ENCODE results near the gene NCKAP5.
"Not testable (repeated sequence)": the region's sequence is repeated elsewhere in the genome, so short reads cannot be mapped to it uniquely, and the experiment has no call there.

The NCKAP5 gene

DNA sequence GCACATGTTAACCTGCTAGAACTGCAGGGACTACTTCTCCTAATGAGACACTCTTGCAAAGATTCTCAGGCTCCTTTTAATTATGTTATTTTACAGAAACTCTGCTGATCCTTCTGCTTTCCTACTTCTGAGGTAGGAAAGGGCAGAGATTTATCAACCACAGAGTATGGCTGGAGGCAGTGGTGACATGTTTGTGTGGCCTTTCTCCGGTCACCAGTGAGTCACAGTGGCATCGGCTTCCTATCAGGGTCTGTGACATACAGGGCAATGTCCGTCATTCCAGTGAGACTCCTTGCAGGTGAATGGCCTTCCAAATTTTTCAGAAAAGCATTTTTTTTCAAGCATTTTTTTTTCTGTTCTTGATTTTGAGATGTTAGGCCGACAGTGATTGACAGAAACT lies 717.6 kb downstream of the NCKAP5 start:
- DNase-seq: no peak

DNA sequence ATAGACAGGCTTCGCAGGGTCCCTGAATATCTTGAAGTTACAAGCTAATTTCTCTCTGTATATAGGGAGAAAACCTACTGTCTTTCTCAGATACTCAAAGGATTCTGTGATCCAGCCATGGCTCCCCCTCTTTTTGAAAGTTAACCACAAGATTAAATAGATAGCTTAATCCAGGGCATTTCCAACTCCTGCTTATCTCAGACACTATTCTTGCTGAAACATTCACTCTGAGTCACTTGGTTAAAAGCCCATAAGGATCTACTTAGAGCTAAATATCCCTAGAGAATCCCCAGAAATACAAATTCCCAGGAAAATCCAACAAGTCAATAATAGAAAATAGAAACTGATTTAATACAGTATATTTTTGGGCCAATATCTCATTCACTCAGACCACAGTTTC lies 719.1 kb downstream of the NCKAP5 start:
- DNase-seq: no peak

DNA sequence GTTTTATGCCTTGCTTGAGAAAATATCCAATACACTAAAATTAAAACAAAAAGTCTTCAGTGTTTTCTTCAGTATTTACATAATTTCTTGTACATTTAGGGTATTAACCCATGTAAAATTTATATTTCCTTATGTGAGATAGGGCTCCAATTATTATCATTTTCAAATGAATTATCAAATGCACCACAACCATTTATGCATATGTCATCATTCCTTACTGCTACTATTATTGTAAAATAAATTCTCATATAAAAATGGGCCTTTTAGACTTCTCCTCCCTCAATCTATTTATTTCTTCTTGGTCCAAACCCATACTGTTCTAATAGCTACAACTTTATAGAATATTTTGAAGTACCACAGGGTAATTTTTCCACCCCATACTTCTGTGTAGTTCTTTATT lies 722.9 kb downstream of the NCKAP5 start:
- DNase-seq: no peak

DNA sequence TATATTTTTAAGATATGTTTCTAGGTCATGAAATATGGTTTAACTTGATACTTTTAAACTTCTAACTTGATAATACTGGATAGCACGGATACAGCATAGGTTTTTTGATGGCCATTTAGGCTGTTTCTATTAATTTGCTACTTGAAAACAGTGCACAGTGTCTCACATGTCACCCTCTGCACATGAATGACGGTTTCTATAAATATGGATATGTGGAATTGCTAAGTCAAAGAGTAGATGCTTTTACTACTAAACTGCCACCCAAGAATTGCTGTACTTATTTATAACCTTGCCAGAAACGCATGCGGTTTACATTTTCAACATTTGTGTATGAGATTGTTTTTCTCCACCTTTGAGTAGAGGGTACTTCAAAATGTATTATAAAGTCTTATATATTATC lies 723.7 kb downstream of the NCKAP5 start:
- no peak for DNase-seq

DNA sequence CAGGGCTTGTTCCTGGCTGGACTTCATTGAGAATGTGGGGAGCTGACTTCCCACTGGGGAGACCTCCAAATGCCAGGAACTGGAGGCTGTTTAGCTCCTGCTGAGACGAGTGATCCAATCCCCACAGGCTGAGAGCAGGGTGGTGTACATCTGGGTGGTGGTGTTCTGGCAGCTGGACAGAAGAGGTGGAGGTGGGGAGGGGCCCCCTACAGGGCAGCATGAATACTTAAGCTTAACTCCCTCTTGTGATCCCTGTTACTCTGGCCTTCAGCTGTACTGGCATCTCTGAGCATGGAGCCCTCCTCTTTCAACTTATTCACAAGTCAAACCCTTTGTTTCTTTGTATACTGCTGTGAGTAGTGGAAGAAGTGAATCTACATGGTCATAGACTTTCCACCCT lies 730.5 kb downstream of the NCKAP5 start:
- no peak for DNase-seq

DNA sequence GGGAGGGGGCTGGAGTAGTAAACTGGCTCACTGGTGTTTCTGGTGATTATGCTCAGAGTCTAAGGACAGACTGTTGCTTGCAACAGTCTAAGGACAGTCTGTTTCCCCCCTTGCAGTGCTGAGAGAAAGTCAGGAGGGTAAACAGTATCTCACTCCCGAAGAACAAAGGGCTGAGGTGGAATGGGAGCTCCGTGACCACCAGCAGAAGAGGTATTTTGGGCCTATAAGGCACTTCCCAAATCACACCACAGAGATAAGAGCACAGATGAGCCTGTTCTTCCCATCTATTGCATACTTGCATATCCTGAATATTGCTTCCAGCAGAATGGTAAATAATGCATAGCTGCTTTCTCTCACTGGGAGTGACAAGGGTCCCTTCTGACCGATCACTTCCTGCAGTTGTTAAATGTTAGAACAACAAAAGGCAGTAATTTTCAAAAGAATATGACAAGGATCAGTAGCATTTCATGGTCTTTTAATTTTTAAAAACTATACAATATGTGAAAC lies 737.9 kb downstream of the NCKAP5 start:
- no peak for DNase-seq

DNA sequence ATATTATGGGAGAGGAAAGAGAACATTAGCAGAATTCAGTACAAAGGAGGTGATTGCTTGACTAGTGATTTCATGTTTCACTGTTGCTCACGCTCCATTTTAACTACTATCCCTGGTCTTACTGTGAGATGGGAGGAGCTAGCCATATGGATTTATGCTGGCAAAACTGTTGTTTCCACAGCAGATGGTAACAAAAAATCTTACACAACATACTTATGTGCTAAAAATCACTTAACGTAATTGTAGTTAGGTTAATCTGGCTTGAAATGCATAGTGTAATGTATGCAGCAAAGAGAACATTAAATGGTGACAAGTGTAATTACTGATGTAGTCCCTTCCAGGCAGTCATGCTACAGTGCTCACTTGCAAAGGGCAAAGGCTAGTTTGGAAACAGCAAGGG lies 742.7 kb downstream of the NCKAP5 start:
- DNase-seq: peak; percentile 86

DNA sequence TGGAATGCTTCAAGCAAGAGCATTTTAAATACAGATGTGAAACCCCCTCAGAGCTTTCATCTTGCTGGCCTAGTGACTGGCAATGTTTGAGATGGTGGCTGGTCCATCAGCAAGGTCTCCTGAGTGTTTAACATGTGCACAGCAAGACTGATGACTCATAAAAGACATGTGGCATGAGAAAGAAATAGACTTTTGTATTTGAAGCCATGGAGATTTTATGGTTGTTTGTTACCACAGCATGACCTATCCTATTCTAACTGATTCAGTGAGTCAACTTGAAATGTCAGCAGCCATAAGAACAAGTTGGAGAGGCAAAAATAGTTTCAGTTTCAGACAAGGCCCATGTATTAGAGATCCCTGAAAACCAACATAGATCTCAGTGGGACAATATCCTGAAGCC lies 743.5 kb downstream of the NCKAP5 start:
- no peak for DNase-seq

DNA sequence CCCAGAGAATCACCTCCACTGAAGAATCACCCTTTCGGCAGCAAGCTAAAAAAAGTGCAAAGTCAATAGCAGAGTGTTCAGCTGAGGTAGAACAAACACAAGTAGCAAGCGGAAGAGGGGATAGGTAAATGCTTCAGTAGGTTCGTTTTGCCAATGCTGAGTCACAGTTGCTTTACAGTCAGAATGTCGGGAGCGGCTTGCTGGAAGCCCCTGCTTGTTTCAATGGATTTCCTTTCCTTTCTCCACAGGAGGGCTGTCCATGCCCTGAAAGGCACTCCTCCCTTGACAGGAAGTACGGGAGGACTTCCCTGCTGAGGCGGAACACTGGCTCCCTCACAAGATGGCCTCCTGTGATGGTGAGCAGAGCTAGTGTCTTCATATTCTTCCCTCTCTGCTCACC lies 752.0 kb downstream of the NCKAP5 start:
- no peak for DNase-seq

DNA sequence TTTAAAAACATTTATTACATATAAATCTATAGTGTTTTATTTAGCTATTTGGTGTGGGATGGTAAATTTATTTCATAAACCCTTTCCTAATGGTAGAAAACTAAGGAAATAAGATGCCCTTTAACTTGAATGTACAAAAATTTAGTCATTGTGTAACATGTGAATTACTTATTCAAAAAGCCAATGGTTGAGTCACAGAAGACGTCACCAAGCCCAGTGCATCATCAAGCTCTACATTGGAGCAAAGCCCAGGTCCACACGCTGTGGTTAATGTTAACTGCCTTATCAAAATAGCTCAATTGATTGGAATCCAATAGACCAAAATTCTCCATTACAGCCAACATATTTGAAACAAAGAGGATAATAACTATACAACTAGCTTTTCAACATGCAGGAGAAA lies 752.7 kb downstream of the NCKAP5 start:
- no peak for DNase-seq

DNA sequence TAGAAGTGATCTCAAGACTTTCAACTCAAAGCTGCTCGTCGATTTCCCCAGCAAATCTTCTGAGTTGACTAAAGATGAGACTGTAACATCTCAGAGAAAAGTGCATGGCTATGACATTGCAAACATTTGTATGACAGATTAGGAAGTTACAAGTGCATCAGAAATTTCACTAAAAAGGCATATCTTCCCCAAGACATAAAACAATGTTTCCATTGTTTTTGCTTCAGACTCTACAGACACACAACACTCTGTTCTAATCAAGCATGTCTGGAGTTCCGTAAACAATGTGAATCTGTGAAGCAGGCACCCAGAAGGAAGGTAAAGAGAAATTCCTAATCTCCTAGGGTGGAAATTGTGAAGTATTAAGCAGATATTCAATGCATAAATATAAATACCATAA lies 753.6 kb downstream of the NCKAP5 start:
- no peak for DNase-seq

DNA sequence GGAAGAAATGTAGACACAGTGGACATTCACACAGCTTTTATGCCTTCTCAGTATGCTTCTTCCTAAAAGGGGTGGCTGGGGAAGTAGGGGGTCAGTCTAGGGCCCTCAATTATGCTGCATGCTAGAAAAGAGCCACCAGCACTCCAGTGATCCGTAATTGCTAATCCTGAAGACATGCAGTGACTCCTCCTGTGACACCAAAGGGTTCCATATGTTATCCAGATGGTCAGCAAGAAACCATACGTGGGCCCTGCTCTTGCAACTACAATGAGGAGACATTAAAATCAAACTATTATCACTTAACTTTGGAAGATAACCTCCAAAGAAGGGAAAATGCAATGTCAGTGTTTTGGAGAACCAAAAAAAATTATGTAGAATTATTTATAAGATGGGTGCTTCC lies 754.8 kb downstream of the NCKAP5 start:
- DNase-seq: peak; percentile 39

DNA sequence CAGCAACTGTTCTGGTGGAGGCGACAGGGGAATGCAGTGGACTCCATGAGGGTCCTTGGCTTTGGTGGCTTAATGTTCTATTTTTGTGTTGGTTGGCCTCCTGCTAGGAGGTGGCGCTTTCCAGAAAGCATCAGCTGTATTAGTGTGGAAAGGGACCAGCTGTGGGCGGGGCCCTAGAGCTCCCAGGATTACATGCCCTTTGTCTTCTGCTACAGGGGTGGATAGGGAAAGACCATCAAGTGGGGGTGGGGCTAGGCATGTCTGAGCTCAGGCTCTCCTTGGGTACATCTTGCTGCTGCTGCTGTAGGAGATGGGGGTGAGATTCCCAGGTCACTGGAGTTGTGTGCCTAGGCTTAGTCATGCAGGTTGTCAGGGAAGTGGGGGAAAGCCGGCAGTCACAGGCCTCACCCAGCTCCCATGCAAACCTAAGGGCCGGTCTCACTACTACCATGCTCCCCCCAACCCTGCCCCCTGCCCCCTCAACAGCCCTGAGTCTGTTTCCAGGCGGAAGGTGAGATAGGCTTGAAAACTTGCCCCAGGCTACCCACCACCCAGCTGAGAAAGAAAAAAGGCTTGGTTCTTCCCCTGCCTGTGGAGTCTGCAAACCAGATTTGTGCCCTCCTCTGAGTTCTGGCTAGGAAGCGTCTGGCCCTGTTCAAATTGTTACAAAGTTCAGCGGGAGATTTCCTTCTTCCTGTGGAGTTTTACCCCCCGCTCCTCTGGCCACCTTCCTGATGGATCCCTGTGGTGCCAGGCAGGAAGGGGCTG lies 756.9 kb downstream of the NCKAP5 start:
- DNase-seq: no peak

DNA sequence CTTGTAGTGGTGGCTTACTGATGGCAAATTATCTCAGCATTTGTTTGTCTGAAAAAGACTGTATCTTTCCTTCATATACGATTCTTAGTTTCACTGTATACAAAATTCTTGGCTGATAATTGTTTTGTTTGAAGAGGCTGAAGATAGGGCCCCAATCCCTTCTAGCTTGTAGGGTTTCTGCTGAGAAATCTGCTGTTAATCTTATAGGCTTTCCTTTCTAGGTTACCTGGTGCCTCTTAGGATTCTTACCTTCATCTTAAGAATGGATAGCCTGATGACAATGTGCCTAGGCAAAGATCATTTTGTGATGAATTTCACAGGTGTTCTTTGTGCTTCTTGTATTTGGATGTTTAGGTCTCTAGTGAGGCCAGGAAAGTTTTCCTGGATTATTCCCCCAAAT lies 758.3 kb downstream of the NCKAP5 start:
- DNase-seq: not testable (repeated sequence)

DNA sequence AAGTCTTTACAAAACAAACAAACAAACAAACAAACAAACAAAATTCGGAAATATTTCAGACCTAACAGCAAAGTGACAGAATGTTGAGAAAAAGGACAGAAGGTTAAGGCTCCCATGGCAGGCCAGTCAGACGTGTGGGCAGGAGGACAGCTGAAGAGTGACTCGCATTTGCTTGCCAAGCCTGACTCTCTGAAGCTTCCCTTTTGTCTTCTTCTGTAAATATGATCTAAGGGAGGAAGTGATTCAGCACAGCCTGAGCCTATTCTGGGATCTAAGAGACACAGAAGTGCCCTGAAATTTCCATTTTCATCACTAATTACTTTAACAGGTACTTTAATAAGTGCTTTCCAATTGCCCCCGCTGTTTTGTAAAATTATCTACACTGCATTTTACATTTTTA lies 764.2 kb downstream of the NCKAP5 start:
- DNase-seq: no peak

DNA sequence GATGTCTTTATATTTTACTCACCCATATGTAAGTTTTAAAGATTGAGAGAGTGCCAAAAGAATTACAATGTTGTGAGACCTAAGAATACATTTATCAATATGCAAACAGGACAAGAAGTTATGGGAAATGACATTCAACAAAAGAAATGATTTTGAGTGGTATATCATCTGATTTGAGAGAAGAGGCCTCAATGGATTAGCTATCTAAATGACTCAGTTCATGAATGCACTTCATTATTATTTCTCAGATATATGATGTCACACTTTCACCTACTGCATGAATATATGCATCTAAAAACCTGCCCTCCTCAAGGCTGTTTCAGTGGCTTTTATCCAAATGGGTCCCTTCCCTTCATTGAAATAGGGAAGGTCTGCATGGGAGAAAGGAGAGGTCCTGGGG lies 769.9 kb downstream of the NCKAP5 start:
- DNase-seq: no peak

DNA sequence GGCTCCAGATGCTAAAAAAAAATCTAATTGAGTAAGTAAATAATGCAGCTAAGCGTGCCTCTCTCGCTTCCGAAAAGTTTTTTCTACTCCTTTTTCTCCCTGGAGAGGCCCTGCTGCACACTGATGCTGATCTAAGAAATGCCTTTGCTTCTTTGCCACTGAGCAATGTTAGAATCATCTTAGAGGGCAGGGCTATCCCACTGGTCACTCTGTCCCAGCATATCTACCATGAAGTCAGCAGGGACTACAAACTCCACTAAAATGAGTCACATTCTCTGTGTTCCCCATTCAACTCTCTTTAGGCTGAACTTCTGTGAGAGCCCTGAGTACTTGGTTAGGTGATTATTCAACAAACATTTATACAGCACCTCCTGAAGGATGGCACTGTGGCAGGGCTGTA lies 770.7 kb downstream of the NCKAP5 start:
- no peak for DNase-seq

DNA sequence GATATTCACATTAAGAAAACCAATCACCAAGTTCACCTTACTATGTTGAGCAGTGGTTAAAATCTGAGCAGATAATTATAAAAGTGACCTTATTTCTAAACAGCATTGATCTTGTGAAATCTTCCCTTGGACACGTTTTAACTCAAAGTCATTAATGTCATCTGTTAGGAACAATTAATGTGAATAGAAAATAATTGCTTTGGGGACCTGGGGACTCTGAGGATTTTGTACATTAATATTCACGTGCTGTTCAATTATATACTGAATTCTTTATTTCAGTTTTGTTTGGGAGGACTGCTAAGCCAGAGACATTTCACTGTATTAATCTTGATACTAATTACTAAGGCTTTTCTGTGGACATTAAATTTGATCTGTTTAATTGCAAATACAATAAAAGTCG lies 771.2 kb downstream of the NCKAP5 start:
- no peak for DNase-seq

DNA sequence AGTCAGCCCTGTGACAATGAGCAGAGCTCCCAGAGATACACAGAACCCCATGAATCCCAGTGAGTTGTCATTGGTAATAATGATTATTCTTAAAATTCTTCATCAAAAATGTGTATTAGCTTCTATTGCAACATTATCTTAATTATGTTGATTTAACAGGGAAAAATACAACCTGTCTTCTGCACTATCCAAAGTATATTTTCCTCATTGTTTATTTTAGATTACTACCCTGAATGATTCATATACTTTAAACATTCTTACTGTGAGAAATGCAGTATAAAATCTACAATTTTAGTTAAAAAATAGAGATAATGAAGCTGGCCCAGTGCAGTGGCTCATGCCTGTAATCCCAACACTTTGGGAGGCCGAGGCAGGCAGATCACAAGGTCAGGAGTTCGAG lies 773.0 kb downstream of the NCKAP5 start:
- DNase-seq: no peak

DNA sequence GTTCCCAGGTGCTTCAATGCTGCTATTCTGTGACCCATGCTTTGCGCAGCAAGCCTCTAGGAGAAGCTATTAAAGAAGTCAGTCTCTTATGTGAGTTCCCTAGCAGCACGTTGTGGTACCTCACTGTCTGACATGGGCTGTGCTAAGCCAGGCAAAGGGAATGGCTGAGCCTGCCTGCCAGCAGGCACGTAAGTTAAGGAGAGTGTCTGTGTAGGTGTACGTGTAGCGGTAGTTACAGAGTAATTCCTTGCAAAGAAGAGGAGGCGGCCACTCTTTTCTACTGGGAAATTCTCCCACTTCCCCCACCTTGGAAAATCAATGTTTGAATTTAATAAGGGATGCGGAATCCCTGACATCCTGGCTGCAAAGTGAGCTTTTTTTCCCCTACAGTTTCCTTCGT lies 774.7 kb downstream of the NCKAP5 start:
- DNase-seq: no peak

DNA sequence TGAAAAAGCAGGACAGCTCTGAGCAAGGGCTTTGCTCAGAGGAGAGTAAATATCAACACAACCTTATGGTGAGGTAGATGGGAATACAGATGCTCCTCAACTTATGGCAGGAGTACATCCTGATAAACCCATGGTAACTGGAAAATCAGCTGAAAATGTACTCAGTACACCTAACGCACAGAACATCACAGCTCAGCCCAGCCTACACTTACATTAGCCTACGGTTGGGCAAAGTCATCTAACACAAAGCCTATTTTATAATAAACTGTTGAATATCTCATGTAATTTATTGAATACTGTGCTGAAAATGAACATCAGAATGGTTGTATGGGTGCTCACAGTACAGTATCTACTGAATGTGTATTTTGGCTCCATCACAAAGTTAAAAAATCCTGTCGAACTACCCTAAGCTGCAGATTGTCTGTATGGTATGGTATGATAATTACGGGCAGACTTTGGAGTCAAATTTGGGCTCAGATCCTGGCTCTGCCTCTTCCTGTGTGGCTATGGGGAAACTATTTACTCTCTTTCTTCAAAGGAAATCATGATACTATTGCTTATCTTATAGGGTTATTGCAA lies 778.0 kb downstream of the NCKAP5 start:
- DNase-seq: no peak

DNA sequence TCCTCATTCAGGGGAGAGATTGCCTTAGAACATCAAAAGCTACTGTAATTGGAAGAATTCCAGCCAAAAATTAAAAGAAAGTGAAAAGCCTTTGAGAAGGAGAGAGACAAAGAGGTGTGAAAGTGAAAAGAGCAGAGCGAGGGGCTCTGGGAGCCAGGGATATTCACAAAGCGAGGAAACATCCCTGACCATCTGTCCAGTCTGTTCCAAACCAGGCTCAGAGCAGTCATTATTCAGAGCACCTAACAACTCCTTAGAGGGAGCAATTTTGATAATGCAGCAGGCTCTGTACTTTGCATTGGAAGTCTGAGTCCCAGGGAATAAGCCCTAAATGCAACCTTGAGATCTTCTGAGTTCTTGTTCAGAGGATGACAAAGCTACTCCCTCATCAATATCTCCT lies 779.2 kb downstream of the NCKAP5 start:
- peak; percentile 81 for DNase-seq

DNA sequence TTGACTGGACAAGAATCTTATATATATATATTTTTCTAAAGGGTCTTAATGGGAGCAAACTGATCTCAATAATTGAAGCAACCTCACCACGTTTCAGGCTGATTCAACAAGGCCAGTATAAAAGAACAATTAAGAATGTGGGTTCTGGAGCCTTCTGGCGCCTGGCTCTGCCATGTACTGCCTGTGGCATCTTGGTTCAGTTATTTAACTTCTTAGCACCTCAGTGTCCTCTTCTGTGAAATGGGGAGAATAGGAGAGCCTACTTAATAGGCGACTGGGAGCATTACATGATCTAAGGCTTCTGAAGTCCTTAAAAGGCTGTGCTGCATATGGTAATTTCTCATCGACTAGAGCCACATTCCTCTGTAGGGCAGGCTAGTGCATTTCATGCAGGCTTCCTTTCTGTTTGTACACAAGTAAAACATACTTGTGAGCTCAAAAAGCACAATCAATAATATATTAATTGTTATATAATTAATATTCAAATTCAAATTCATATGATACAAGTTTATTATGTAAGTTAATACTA lies 779.9 kb downstream of the NCKAP5 start:
- no peak for DNase-seq

DNA sequence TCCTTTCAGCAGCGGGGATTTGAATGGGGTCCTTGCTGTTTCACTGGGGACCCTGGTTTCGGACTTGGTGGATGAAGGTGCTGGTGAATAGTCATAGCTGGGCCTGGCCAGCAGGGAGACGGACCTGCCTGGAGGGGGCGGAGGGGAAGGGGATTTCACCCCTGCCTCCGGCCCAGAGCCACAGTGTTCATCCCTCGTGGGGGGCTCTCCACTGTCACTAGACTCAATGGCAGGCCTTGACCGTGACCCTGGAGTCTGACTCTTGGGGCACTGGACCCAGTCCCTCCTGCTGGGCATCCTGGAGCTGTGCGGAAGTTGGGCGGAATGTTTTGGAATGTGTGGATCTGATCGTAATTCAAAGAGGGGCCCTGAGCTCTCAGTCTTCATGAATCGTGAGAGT lies 784.4 kb downstream of the NCKAP5 start:
- no peak for DNase-seq
